Keratinocyte (primary cell): ENCODE measurements around the gene SLC6A19. TPM values are rescaled to one million over a fixed set of nuclear protein-coding genes. Genes with fewer than 3 reads are reported as not detected.

Experiments
- DNase-seq: peaks from one replicate; pipeline ENCODE4 v3.0.0-alpha.2; 2011; ENCODE audit warnings: low read depth, missing footprints, low spot score
- FAIRE-seq: peaks from 2 replicates; lab custom pipeline; 2011; peaks lifted over from hg19 to GRCh38; lab: Jason Lieb, UNC
- H2AFZ ChIP-seq: 2 replicates; pipeline ENCODE4 v1.6.0; 2012; ENCODE audit warnings: low read length, control low read depth, inconsistent platforms; ENCODE audit not compliant: control insufficient read depth
- H3K27ac ChIP-seq: 2 replicates; pipeline ENCODE4 v1.5.1; 2011; ENCODE audit warnings: low read length; ENCODE audit not compliant: control insufficient read depth, insufficient read depth
- H3K27me3 ChIP-seq: 3 replicates; pipeline ENCODE4 v1.6.0; 2011; ENCODE audit warnings: low read length; ENCODE audit not compliant: control insufficient read depth, insufficient read depth; ENCODE audit errors: extremely low read depth
- H3K36me3 ChIP-seq, 2 experiments: 2 replicates in 1 of 2; 3 replicates in 1 of 2; pipeline ENCODE4 v1.5.1; 2011; ENCODE audit warnings: low read length in 2 of 2, mild to moderate bottlenecking in 1 of 2; ENCODE audit not compliant: control insufficient read depth in 2 of 2, insufficient read depth in 2 of 2; ENCODE audit errors: extremely low read depth in 1 of 2
- H3K4me1 ChIP-seq: 3 replicates; pipeline ENCODE4 v1.5.1; 2011; ENCODE audit warnings: low read length; ENCODE audit not compliant: control insufficient read depth, insufficient read depth; ENCODE audit errors: extremely low read depth
- H3K4me2 ChIP-seq: 3 replicates; pipeline ENCODE4 v1.6.0; 2011; ENCODE audit warnings: low read depth, low read length; ENCODE audit not compliant: control insufficient read depth, insufficient read depth; ENCODE audit errors: extremely low read depth
- H3K4me3 ChIP-seq, 3 experiments: fragments of 200-600 bp in 1 of 3; sonication (generic) in 1 of 3; 2 replicates in 2 of 3; 3 replicates in 1 of 3; pipeline ENCODE4 v1.5.1; 2011 to 2016; ENCODE audit warnings: low read length in 3 of 3, mild to moderate bottlenecking in 3 of 3, control low read depth in 2 of 3, inconsistent platforms in 1 of 3, low read depth in 1 of 3, mixed read lengths in 1 of 3, mixed run types in 1 of 3, moderate library complexity in 1 of 3; ENCODE audit not compliant: control insufficient read depth in 2 of 3, insufficient read depth in 2 of 3; ENCODE audit errors: extremely low read depth in 1 of 3
- H3K79me2 ChIP-seq: 2 replicates; pipeline ENCODE4 v1.6.0; 2012; ENCODE audit warnings: low read length; ENCODE audit not compliant: control insufficient read depth, insufficient read depth
- H3K9ac ChIP-seq: 3 replicates; pipeline ENCODE4 v1.6.0; 2011; ENCODE audit warnings: low read length; ENCODE audit not compliant: control insufficient read depth, insufficient read depth; ENCODE audit errors: extremely low read depth
- H3K9me1 ChIP-seq: 3 replicates; pipeline ENCODE4 v1.6.0; 2011; ENCODE audit warnings: low read length; ENCODE audit not compliant: control insufficient read depth, insufficient read depth; ENCODE audit errors: extremely low read depth
- H3K9me3 ChIP-seq: 2 replicates; pipeline ENCODE4 v1.5.1; 2012; ENCODE audit warnings: low read depth, low read length; ENCODE audit not compliant: control insufficient read depth
- H4K20me1 ChIP-seq: 3 replicates; pipeline ENCODE4 v1.6.0; 2011; ENCODE audit warnings: low read length; ENCODE audit not compliant: control insufficient read depth, insufficient read depth; ENCODE audit errors: extremely low read depth
- CTCF ChIP-seq, 3 experiments: IDR thresholded peaks in 1 of 3; conservative IDR thresholded peaks in 1 of 3; optimal IDR thresholded peaks in 1 of 3; 2 replicates in 2 of 3; 3 replicates in 1 of 3; pipeline versions ENCODE3 to v1.5.1; 2011; ENCODE audit warnings: low read length in 3 of 3, mild to moderate bottlenecking in 3 of 3, moderate library complexity in 2 of 3, control low read depth in 1 of 3, inconsistent platforms in 1 of 3; ENCODE audit not compliant: insufficient read depth in 2 of 3; ENCODE audit errors: extremely low read depth in 1 of 3
- EZH2 ChIP-seq: IDR thresholded peaks from one replicate; pipeline ENCODE4 v1.6.1; 2012; ENCODE audit warnings: inconsistent platforms, mild to moderate bottlenecking, low read length, moderate library complexity
- dilution Hi-C: fragments of 300-500 bp; cut with MboI; formaldehyde crosslinking; loops from one replicate; pipeline ENCODE4 v1.7.0; 2020; ENCODE audit warnings: low sequenced_read_pairs; ENCODE audit not compliant: extremely low pct_ligation_motif_present
- polyA plus RNA-seq, 5 experiments: library from polyadenylated mRNA; depleted of rRNA in 3 of 5; stranded (reverse) in 3 of 5; stranded (forward) in 1 of 5; unstranded in 1 of 5; fragments of >200 nt; gene quantifications; 1 replicate in 1 of 5; 2 replicates in 3 of 5; 3 replicates in 1 of 5; pipeline versions ENCODE4 v1.2.1 to v1.2.3, GENCODE V29; 2011 to 2012; ENCODE audit warnings: missing spikeins in 2 of 5, low read depth in 1 of 5, low replicate concordance in 1 of 5

SLC6A19 gene
- polyA plus RNA-seq, 1 donor (not counting 4 experiments of a cell fraction or from before 2014, with no cell fraction given), result not detected

DNA sequence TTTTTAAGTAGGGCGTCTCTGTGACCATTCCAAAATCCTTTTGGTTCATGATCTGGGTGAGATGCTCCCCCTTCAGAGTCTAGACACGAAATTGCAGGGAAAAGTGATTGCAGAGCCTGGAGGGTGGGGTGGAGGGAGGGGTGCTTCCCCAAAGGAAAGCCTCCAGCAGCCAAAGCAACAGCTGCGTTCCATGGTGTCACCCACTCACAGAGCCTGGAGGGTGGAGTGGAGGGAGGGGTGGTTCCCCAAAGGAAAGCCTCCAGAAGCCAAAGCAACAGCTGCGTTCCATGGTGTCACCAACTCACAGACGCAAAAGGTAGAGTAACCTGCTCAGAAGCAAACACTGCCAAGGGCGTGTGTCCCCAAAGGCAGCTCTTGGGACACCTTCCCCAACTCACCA, 46.4 kb downstream of the SLC6A19 start:
- FAIRE-seq (no peak), DNase-seq (no peak)
- no peaks in the 10 kb centered on the region for H3K9me3 ChIP-seq
- no peak overlapping the region for H3K4me2 ChIP-seq
- no peak overlapping the region for H3K9ac ChIP-seq
- TF ChIP-seq EZH2 (no peak), CTCF (optimal IDR thresholded peaks at IDR 0.05 in 1 of 3, IDR thresholded peaks at IDR 0.05 in 1 of 3, conservative IDR thresholded peaks at IDR 0.05 in 1 of 3; ENCODE audit: extremely low read depth in 1 of 3, insufficient read depth in 2 of 3, low read length in 3 of 3) (no peak)
- no peak overlapping the region for H3K4me3 ChIP-seq
- no peaks in the 10 kb centered on the region for H3K9me1 ChIP-seq
- H3K4me1 ChIP-seq, result no peaks in the 10 kb centered on the region
- H4K20me1 ChIP-seq, result no peaks in the 10 kb centered on the region
- peaks cover 18% of the 10 kb centered on the region for H3K27me3 ChIP-seq
- dilution Hi-C loops, result no loop called here
- H3K27ac ChIP-seq, result no peak overlapping the region
- no peaks in the 10 kb centered on the region for H3K79me2 ChIP-seq
- no peaks in the 10 kb centered on the region for H3K36me3 ChIP-seq
- H2AFZ ChIP-seq, result no peak overlapping the region

DNA sequence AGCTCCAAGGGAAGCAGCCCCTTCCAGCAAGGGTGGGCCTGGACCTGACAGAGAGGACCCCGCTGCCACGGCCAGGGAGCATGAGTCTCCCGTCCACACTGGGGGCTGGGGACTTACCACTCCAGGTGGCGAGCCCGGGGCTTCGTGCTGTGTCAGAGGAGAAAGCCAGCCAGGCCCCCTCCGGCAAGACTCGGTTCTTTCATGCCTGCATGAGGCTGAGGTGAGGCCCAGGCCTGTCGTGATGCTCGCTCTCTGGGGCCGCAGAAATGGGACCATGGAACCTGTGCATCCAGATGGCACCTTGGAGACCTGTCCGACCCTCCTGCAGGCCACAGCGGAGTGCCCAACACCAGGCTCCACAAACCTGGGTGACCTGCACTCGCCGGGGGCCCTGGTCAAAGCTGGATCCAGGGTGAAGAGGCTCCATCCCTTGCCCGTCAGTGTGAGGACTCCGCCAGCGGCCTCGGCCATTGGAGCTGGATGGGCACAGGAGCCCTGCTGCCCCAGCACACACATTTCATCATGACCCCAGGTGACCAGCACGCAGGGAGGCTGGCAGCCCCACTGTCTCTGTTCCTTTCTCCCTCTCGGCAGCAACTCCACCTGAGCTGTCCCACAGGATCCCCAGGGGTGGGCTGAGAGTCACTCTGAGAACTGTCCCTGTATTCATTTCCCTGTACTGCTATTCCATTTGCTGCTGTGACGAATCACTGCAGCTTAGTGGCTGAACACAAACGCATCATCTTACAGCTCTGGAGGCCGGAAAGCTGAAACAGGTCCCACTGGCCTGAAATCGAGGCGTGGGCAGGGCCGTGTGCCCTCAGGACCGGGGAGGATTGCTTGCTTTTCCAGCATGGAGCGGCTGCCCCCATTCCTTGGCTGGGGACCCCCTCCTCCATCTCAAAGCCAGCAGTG, 48.2 kb downstream of the SLC6A19 start:
- H3K27ac ChIP-seq, result no peak overlapping the region
- DNase-seq, result no peak
- H4K20me1 ChIP-seq, result no peaks in the 10 kb centered on the region
- H3K4me2 ChIP-seq, result no peak overlapping the region
- H3K36me3 ChIP-seq, result no peaks in the 10 kb centered on the region
- no peaks in the 10 kb centered on the region for H3K9me1 ChIP-seq
- H3K27me3 ChIP-seq, result peaks cover 18% of the 10 kb centered on the region
- H3K9ac ChIP-seq, result no peak overlapping the region
- H3K79me2 ChIP-seq, result no peaks in the 10 kb centered on the region
- no peaks in the 10 kb centered on the region for H3K4me1 ChIP-seq
- no peak overlapping the region for H3K4me3 ChIP-seq
- no peak overlapping the region for H2AFZ ChIP-seq
- H3K9me3 ChIP-seq, result no peaks in the 10 kb centered on the region
- TF ChIP-seq EZH2, result no peak
- no peak for TF ChIP-seq CTCF (optimal IDR thresholded peaks at IDR 0.05 in 1 of 3, IDR thresholded peaks at IDR 0.05 in 1 of 3, conservative IDR thresholded peaks at IDR 0.05 in 1 of 3; ENCODE audit: extremely low read depth in 1 of 3, insufficient read depth in 2 of 3, low read length in 3 of 3)
- FAIRE-seq, result no peak
- dilution Hi-C loops, result no loop called here
